Mesendoderm (in vitro differentiated cells): ENCODE results near the gene ARHGEF5.
A peak's percentile ranks its signal among the peaks of the same experiment; 100 is the strongest.

Experiments
- DNase-seq: peaks from one replicate; pipeline ENCODE4 v3.0.0; 2013
- H2AK5ac ChIP-seq: 2 replicates; pipeline ENCODE4 v1.6.1; 2013; ENCODE audit warnings: low read length, inconsistent platforms
- H2BK120ac ChIP-seq: 2 replicates; pipeline ENCODE4 v1.6.1; 2013; ENCODE audit warnings: low read depth, mild to moderate bottlenecking, low read length, moderate library complexity, mixed read lengths
- H2BK15ac ChIP-seq: replicated peaks from 2 replicates; pipeline ENCODE4 v1.6.1; 2013; ENCODE audit warnings: low read depth, mild to moderate bottlenecking, moderate library complexity
- H2BK5ac ChIP-seq: 2 replicates; pipeline ENCODE4 v1.6.1; 2013; ENCODE audit warnings: low read length, inconsistent platforms
- H3K18ac ChIP-seq: 2 replicates; pipeline ENCODE4 v1.6.1; 2013; ENCODE audit warnings: mild to moderate bottlenecking, low read length, mixed read lengths
- H3K23ac ChIP-seq: one replicate; pipeline ENCODE4 v1.6.1; 2013; ENCODE audit warnings: low read length
- H3K27ac ChIP-seq: 2 replicates; pipeline ENCODE4 v1.5.1; 2013; ENCODE audit warnings: low read depth, mild to moderate bottlenecking, inconsistent platforms, low read length, moderate library complexity
- H3K27me3 ChIP-seq: 2 replicates; pipeline ENCODE4 v1.6.1; 2013; ENCODE audit warnings: low read length, control low read depth, mild to moderate bottlenecking, inconsistent platforms; ENCODE audit not compliant: insufficient read depth, poor library complexity
- H3K36me3 ChIP-seq: 2 replicates; pipeline ENCODE4 v1.6.1; 2013; ENCODE audit warnings: low read length, inconsistent platforms; ENCODE audit not compliant: control insufficient read depth, insufficient read depth
- H3K4ac ChIP-seq: one replicate; pipeline ENCODE4 v1.6.1; 2013; ENCODE audit warnings: low read depth, mild to moderate bottlenecking, low read length, moderate library complexity
- H3K4me1 ChIP-seq: 2 replicates; pipeline ENCODE4 v1.6.1; 2013; ENCODE audit warnings: low read depth, low read length, inconsistent platforms; ENCODE audit not compliant: control insufficient read depth
- H3K4me2 ChIP-seq: 2 replicates; pipeline ENCODE4 v1.6.1; 2013; ENCODE audit warnings: low read length
- H3K4me3 ChIP-seq: 2 replicates; pipeline ENCODE4 v1.5.1; 2013; ENCODE audit warnings: mild to moderate bottlenecking, low read length
- H3K56ac ChIP-seq: one replicate; pipeline ENCODE4 v1.6.1; 2013; ENCODE audit warnings: low read length
- H3K79me1 ChIP-seq: 2 replicates; pipeline ENCODE4 v1.6.1; 2013; ENCODE audit warnings: low read length, inconsistent platforms
- H3K79me2 ChIP-seq: 2 replicates; pipeline ENCODE4 v1.6.1; 2013; ENCODE audit warnings: mild to moderate bottlenecking, low read length; ENCODE audit not compliant: control insufficient read depth, insufficient read depth
- H3K9ac ChIP-seq: 2 replicates; pipeline ENCODE4 v1.6.1; 2013; ENCODE audit warnings: low read length, inconsistent platforms
- H4K5ac ChIP-seq: one replicate; pipeline ENCODE4 v1.6.1; 2013; ENCODE audit warnings: low read length
- H4K8ac ChIP-seq: one replicate; pipeline ENCODE4 v1.6.1; 2013; ENCODE audit warnings: low read depth, mild to moderate bottlenecking, control low read depth, low read length, moderate library complexity
- WGBS: extraction: QIAGEN DNeasy Blood & Tissue Kit; methylation state at CpG from one replicate; pipeline ENCODE4 v1.1.7; 2013; ENCODE audit warnings: low lambda C conversion rate, missing lambda C conversion rate; ENCODE audit not compliant: insufficient coverage; ENCODE audit errors: extremely low coverage; 5-methylcytosine and 5-hydroxymethylcytosine counted together

ARHGEF5 gene

DNA sequence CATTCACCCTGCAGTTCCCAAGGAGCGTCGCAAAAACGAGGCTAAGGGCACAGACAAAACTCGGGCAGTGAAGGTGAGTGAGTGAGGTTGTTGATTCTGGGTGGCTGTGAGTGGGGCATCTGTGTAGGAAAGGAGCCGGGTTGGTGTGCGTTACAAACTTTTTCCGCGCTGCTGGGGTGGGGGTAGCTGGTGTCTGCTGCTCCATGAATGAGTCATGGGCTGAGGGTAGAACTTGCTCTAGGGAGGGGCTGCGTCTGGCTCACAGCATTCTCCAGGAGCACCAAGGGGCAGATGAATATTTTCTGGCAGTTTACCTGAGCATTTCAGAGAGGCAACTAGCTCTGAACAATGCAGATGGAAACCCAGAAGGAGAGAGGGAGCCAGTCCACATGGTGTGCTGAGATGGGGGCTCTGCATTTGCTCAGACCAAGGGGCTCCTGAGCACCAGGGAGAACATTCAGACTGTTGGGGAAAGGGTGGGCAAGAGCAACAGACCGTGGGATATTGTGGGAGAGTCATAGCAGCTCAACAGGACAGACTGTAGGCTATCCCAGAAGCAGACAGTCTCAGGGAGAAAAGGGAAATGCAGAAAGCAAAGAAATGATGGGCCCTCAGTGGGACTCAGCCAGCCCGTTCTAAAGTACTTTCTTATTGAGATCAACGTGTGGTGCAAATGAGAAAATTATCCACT is 29.5 kb downstream of the ARHGEF5 start:
- H3K18ac ChIP-seq: no peak overlapping the region
- no peaks in the 10 kb centered on the region for H3K79me2 ChIP-seq
- peak overlapping the region; percentile 46 for H3K56ac ChIP-seq
- no peaks in the 10 kb centered on the region for H3K4me1 ChIP-seq
- no peaks in the 10 kb centered on the region for H3K27me3 ChIP-seq
- no peaks in the 10 kb centered on the region for H3K79me1 ChIP-seq
- H3K23ac ChIP-seq: no peak overlapping the region
- H4K5ac ChIP-seq: no peak overlapping the region
- peaks cover 5% of the 10 kb centered on the region for H3K36me3 ChIP-seq
- no peak overlapping the region for H2BK15ac ChIP-seq
- H3K4me3 ChIP-seq: no peak overlapping the region
- H3K4me2 ChIP-seq: no peak overlapping the region
- no peak overlapping the region for H3K9ac ChIP-seq
- no peak overlapping the region for H4K8ac ChIP-seq
- H2AK5ac ChIP-seq: no peak overlapping the region
- peak overlapping the region; percentile 36 for H3K27ac ChIP-seq
- WGBS: no CpG with 5 or more reads among the region's 12 CpGs
- no peak overlapping the region for H2BK5ac ChIP-seq
- no peak overlapping the region for H3K4ac ChIP-seq
- H2BK120ac ChIP-seq: no peak overlapping the region
- DNase-seq: peak; percentile 85

- Histone ChIP-seq H3K4ac (no peak overlapping the region), H3K18ac (no peak overlapping the region), H2AK5ac (no peak overlapping the region), H3K27me3 (no peaks in the 10 kb centered on the region), H3K4me2 (no peak overlapping the region), H3K4me3 (no peak overlapping the region), H2BK120ac (no peak overlapping the region), H2BK15ac (no peak overlapping the region), H2BK5ac (no peak overlapping the region), H3K27ac (no peak overlapping the region), H3K9ac (no peak overlapping the region), H4K8ac (no peak overlapping the region), H3K23ac (no peak overlapping the region), H3K79me1 (no peaks in the 10 kb centered on the region), H3K79me2 (no peaks in the 10 kb centered on the region), H3K56ac (no peak overlapping the region), H3K36me3 (no peaks in the 10 kb centered on the region), H4K5ac (no peak overlapping the region), H3K4me1 (no peaks in the 10 kb centered on the region)
- no peak for DNase-seq
Measured at GRCh38 chr7:144386741-144387140, 31.5 kb downstream of the ARHGEF5 start.

DNA sequence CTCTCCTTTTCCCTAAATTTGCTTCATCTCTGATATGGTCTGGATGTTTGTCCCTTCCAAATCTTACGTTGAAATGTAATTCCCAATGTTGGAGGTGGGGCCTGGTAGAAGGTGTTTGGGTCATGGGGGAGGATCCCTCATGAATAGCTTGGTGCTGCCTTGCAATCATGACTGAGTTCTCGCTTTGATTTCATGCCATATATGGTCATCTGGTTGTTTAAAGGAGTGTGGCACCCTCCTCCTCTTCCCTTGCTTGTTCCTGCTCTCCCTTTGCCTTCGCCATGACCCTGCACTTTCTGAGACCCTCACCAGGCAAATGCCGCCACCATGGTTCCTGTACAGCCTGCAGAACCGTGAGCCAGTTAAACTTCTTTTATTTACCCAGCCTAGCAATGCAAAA is 33.7 kb downstream of the ARHGEF5 start:
- Histone ChIP-seq H3K4me2 (no peak overlapping the region), H2AK5ac (no peak overlapping the region), H3K9ac (no peak overlapping the region), H3K56ac (peak overlapping the region; percentile 30), H3K4me1 (no peaks in the 10 kb centered on the region), H2BK5ac (no peak overlapping the region), H3K79me2 (no peaks in the 10 kb centered on the region), H2BK15ac (no peak overlapping the region), H2BK120ac (no peak overlapping the region), H3K27me3 (no peaks in the 10 kb centered on the region), H3K4me3 (no peak overlapping the region), H3K18ac (no peak overlapping the region), H3K36me3 (no peaks in the 10 kb centered on the region), H3K23ac (no peak overlapping the region), H3K79me1 (no peaks in the 10 kb centered on the region), H4K5ac (no peak overlapping the region), H4K8ac (no peak overlapping the region), H3K4ac (no peak overlapping the region), H3K27ac (no peak overlapping the region)
- no CpG with 5 or more reads among the region's 5 CpGs for WGBS
- DNase-seq: peak; percentile 66

- H3K18ac ChIP-seq: no peak overlapping the region
Measured at GRCh38 chr7:144390481-144390880, 35.3 kb downstream of the ARHGEF5 start.

DNA sequence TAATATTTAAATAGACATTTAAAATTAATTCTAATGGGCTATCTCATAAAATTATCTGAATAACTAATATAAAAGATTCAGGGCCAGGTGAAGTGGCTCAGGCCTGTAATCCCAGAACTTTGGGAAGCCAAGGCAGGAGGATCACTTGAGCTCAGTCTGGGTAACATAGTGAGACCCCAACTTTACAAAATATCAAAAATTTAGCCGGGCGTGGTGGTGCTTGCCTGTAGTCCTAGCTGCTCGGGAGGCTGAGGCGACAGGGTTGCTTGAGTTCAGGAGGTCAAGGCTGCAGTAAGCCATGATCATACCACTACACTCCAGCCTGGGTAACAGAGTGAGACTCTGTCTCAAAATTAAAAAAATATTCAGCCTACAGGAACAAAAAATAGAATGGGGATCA is 35.8 kb downstream of the ARHGEF5 start:
- Histone ChIP-seq H4K5ac (no peak overlapping the region), H3K18ac (no peak overlapping the region), H3K4me1 (no peaks in the 10 kb centered on the region), H3K79me2 (no peaks in the 10 kb centered on the region), H2BK15ac (no peak overlapping the region), H3K4me2 (no peak overlapping the region), H3K23ac (no peak overlapping the region), H3K56ac (no peak overlapping the region), H3K4me3 (no peak overlapping the region), H2BK5ac (no peak overlapping the region), H3K9ac (no peak overlapping the region), H3K36me3 (no peaks in the 10 kb centered on the region), H3K27me3 (no peaks in the 10 kb centered on the region), H2BK120ac (no peak overlapping the region), H4K8ac (no peak overlapping the region), H3K79me1 (no peaks in the 10 kb centered on the region), H3K4ac (no peak overlapping the region), H2AK5ac (no peak overlapping the region), H3K27ac (no peak overlapping the region)
- WGBS: no CpG with 5 or more reads among the region's 4 CpGs
- DNase-seq: no peak

More at GRCh38 chr7:144390481-144390880, 35.3 kb downstream of the ARHGEF5 start:
- Histone ChIP-seq H3K79me2 (no peaks in the 10 kb centered on the region), H2BK120ac (no peak overlapping the region), H3K56ac (no peak overlapping the region), H3K4me1 (no peaks in the 10 kb centered on the region), H3K4ac (no peak overlapping the region), H4K8ac (no peak overlapping the region), H3K36me3 (no peaks in the 10 kb centered on the region), H2BK15ac (no peak overlapping the region), H3K9ac (no peak overlapping the region), H3K79me1 (no peaks in the 10 kb centered on the region), H3K27me3 (no peaks in the 10 kb centered on the region), H4K5ac (no peak overlapping the region), H3K23ac (no peak overlapping the region), H3K4me2 (no peak overlapping the region), H2AK5ac (no peak overlapping the region), H3K4me3 (no peak overlapping the region), H3K27ac (no peak overlapping the region), H2BK5ac (no peak overlapping the region)
- no CpG with 5 or more reads among the region's 7 CpGs for WGBS
- no peak for DNase-seq

- peak overlapping the region; percentile 41 for H4K5ac ChIP-seq
- DNase-seq: peak; percentile 62
- no peak overlapping the region for H3K4me2 ChIP-seq
- no peaks in the 10 kb centered on the region for H3K4me1 ChIP-seq
- no peaks in the 10 kb centered on the region for H3K79me2 ChIP-seq
- peak overlapping the region; percentile 59 for H3K56ac ChIP-seq
- H4K8ac ChIP-seq: no peak overlapping the region
- WGBS: no CpG with 5 or more reads among the region's 8 CpGs
- no peak overlapping the region for H2BK15ac ChIP-seq
- no peak overlapping the region for H3K4me3 ChIP-seq
- H2BK5ac ChIP-seq: no peak overlapping the region
- H2AK5ac ChIP-seq: no peak overlapping the region
- no peak overlapping the region for H3K18ac ChIP-seq
- H3K27me3 ChIP-seq: no peaks in the 10 kb centered on the region
- H2BK120ac ChIP-seq: no peak overlapping the region
- H3K23ac ChIP-seq: no peak overlapping the region
- no peaks in the 10 kb centered on the region for H3K36me3 ChIP-seq
- no peaks in the 10 kb centered on the region for H3K79me1 ChIP-seq
- H3K9ac ChIP-seq: peak overlapping the region; percentile 41
- no peak overlapping the region for H3K27ac ChIP-seq
- H3K4ac ChIP-seq: no peak overlapping the region
Measured at GRCh38 chr7:144391823-144392255, 36.6 kb downstream of the ARHGEF5 start.
